ENCODE results near the gene PPP1R1B. TPM values are rescaled to one million over a fixed set of nuclear protein-coding genes. Genes with fewer than 3 reads are reported as not detected.

The PPP1R1B gene
- total and polyA plus RNA-seq, 2 experiments from 2014 or later: 3.4 to 5.4 TPM

- no peak overlapping the region for H3K4me3 ChIP-seq
- H2AFZ ChIP-seq: no peak overlapping the region
- DNase-seq (ENCODE audit: low spot score) (no peak), ATAC-seq (no peak)
- H3K36me3 ChIP-seq (ENCODE audit: insufficient read depth): no peaks in the 10 kb centered on the region
- H3K27ac ChIP-seq (ENCODE audit: low read depth): no peak overlapping the region
- H3K27me3 ChIP-seq (ENCODE audit: insufficient read depth): no peaks in the 10 kb centered on the region
- Mint-ChIP-seq H3K27ac (no peak overlapping the region), H3K4me1 (peaks cover 44% of the 10 kb centered on the region), H3K4me3 (no peak overlapping the region), H3K9me3 (no peaks in the 10 kb centered on the region; the same call in 2 of the 3 replicates), H3K27me3 (ENCODE audit: insufficient read depth, low read depth, poor library complexity) (peaks cover 8% of the 10 kb centered on the region), H3K36me3 (ENCODE audit: low read depth) (peaks cover 24% of the 10 kb centered on the region)
- H3K4me2 ChIP-seq: no peak overlapping the region
- H3K9me2 ChIP-seq (ENCODE audit: insufficient read depth): no peaks in the 10 kb centered on the region
- peaks cover 12% of the 10 kb centered on the region for H3K4me1 ChIP-seq (ENCODE audit: insufficient read depth)
- H3K79me2 ChIP-seq (replicated peaks; ENCODE audit: insufficient read depth): no peaks in the 10 kb centered on the region
- TF ChIP-seq ZNF331 (CRISPR knock-in tag; IDR thresholded peaks at IDR 0.05; ENCODE audit: low read depth): no peak
- peaks cover 4% of the 10 kb centered on the region; the same call in 1 of the 2 replicates for H3F3A ChIP-seq (replicated peaks; ENCODE audit: low read depth)
- peaks cover 10% of the 10 kb centered on the region for H4K20me1 ChIP-seq (replicated peaks; ENCODE audit: insufficient read depth)
Measured at GRCh38 chr17:39658346-39658745, 31.6 kb downstream of the PPP1R1B start.

- Histone ChIP-seq H3K79me2 (replicated peaks; ENCODE audit: insufficient read depth) (no peaks in the 10 kb centered on the region), H3K9me2 (ENCODE audit: insufficient read depth) (no peaks in the 10 kb centered on the region), H3F3A (replicated peaks; ENCODE audit: low read depth) (peaks cover 4% of the 10 kb centered on the region; the same call in 1 of the 2 replicates), H3K36me3 (ENCODE audit: insufficient read depth) (no peaks in the 10 kb centered on the region), H3K4me3 (no peak overlapping the region), H4K20me1 (replicated peaks; ENCODE audit: insufficient read depth) (peaks cover 7% of the 10 kb centered on the region; the same call in 1 of the 2 replicates), H3K4me2 (no peak overlapping the region), H3K27me3 (ENCODE audit: insufficient read depth) (no peaks in the 10 kb centered on the region), H3K4me1 (ENCODE audit: insufficient read depth) (peaks cover 8% of the 10 kb centered on the region), H2AFZ (no peak overlapping the region), H3K27ac (ENCODE audit: low read depth) (no peak overlapping the region)
- DNase-seq (ENCODE audit: low spot score) (no peak), ATAC-seq (no peak)
- Mint-ChIP-seq H3K4me1 (peaks cover 41% of the 10 kb centered on the region), H3K27ac (no peak overlapping the region), H3K4me3 (no peak overlapping the region), H3K27me3 (ENCODE audit: insufficient read depth, low read depth, poor library complexity) (peaks cover 8% of the 10 kb centered on the region), H3K9me3 (no peaks in the 10 kb centered on the region; the same call in 2 of the 3 replicates), H3K36me3 (ENCODE audit: low read depth) (peaks cover 24% of the 10 kb centered on the region)
- TF ChIP-seq CTCF (conservative IDR thresholded peaks at IDR 0.05; ENCODE audit: low read depth in 2 of 2): no peak
- TF ChIP-seq ZNF331 (CRISPR knock-in tag; IDR thresholded peaks at IDR 0.05; ENCODE audit: low read depth): no peak
- TF ChIP-seq ZNF114 (CRISPR knock-in tag; IDR thresholded peaks at IDR 0.05): no peak
- no peak for TF ChIP-seq NANOG (IDR thresholded peaks at IDR 0.05; ENCODE audit: borderline replicate concordance)
- TF ChIP-seq POLR2AphosphoS5 (IDR thresholded peaks at IDR 0.05; ENCODE audit: low read depth): no peak
- no peak for TF ChIP-seq ZNF462 (CRISPR knock-in tag; IDR thresholded peaks at IDR 0.05)
- no peak for TF ChIP-seq JUNB (IDR thresholded peaks at IDR 0.05; ENCODE audit: unreplicated experiment)
- TF ChIP-seq EZH2phosphoT487 (IDR thresholded peaks at IDR 0.05; ENCODE audit: unreplicated experiment): no peak
- TF ChIP-seq ETS1 (IDR thresholded peaks at IDR 0.05): no peak
- TF ChIP-seq EZH2 (IDR thresholded peaks at IDR 0.05; ENCODE audit: low read depth, unreplicated experiment): no peak
- TF ChIP-seq STAT1 (IDR thresholded peaks at IDR 0.05; ENCODE audit: unreplicated experiment): no peak
- no peak for TF ChIP-seq CREB1 (CRISPR knock-in tag; IDR thresholded peaks at IDR 0.05; ENCODE audit: low read depth)
Measured at GRCh38 chr17:39658760-39659159, 32.0 kb downstream of the PPP1R1B start.

All from GM23338 (cell line).